Measurements from ENCODE around the gene SPATS2.

DNA sequence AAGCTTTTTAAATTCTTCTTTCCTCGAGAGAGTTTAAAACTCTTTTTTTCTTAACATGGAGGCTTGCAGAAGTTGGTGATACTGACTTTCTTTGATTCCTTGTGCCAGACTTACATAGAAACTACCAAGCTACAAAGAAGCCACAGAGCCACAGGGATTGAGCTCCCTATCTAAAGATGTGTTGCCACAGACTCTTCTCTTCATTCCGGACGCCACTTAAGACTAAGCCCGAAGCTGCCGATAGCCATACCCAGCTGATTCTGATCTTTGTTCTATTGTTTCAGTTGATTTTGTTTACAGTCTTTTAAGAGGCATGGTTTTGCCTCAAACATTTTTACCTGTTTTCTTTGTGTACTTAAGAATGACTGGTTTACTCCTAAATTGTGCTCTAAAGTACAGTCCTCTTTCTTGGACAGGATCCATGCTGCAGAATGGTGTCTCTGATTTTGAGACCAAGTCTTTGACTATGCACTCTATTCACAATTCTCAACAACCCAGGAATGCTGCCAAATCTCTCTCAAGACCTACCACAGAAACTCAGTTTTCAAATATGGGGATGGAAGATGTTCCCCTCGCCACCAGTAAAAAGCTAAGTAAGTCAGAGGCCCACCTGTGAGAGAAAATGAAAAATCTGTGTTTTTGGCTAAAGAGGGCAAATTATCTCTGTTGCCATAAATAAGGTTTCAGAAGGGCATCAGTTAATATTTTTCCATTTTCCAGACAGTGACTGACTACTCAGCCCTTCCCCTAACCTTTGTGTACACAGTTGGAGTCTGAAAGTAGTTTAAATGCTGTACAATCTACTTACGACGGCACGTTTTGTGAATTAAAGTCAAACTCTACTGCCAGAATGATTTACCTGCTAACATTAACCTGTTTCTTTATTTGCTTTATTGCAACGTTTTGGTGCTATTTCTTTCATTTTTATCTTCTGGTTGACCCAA, 129.4 kb downstream of the SPATS2 start:
- TF ChIP-seq CHD2 (IDR thresholded peaks at IDR 0.05; ENCODE audit: borderline replicate concordance, low read depth, low read length) (no peak), SREBF1 (IDR thresholded peaks at IDR 0.05; ENCODE audit: low read length) (no peak), MTA2 (IDR thresholded peaks at IDR 0.05; ENCODE audit: low read depth) (no peak), EZH2 (IDR thresholded peaks at IDR 0.05; ENCODE audit: borderline replicate concordance, control insufficient read depth, low read depth, low read length) (no peak), JUND (IDR thresholded peaks at IDR 0.05; ENCODE audit: low read depth, low read length) (no peak), EP300 (IDR thresholded peaks at IDR 0.05; ENCODE audit: borderline replicate concordance in 1 of 2, control insufficient read depth in 1 of 2, low read depth in 2 of 2, low read length in 2 of 2) (no peak), YBX1 (IDR thresholded peaks at IDR 0.05) (no peak), BCL11A (IDR thresholded peaks at IDR 0.05; ENCODE audit: low read depth, low read length) (no peak), POLR2A (IDR thresholded peaks at IDR 0.05; ENCODE audit: low read depth, low read length) (no peak), ZNF217 (IDR thresholded peaks at IDR 0.05) (no peak)
- TF ChIP-seq, protein P1, sequence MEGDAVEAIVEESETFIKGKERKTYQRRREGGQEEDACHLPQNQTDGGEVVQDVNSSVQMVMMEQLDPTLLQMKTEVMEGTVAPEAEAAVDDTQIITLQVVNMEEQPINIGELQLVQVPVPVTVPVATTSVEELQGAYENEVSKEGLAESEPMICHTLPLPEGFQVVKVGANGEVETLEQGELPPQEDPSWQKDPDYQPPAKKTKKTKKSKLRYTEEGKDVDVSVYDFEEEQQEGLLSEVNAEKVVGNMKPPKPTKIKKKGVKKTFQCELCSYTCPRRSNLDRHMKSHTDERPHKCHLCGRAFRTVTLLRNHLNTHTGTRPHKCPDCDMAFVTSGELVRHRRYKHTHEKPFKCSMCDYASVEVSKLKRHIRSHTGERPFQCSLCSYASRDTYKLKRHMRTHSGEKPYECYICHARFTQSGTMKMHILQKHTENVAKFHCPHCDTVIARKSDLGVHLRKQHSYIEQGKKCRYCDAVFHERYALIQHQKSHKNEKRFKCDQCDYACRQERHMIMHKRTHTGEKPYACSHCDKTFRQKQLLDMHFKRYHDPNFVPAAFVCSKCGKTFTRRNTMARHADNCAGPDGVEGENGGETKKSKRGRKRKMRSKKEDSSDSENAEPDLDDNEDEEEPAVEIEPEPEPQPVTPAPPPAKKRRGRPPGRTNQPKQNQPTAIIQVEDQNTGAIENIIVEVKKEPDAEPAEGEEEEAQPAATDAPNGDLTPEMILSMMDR (IDR thresholded peaks at IDR 0.05 in 2 of 3, conservative IDR thresholded peaks at IDR 0.05 in 1 of 3; ENCODE audit: control insufficient read depth in 2 of 3, extremely low read depth in 1 of 3, insufficient read depth in 1 of 3, low read depth in 3 of 3, low read length in 3 of 3) = no peak
- TF ChIP-seq, protein P2, sequence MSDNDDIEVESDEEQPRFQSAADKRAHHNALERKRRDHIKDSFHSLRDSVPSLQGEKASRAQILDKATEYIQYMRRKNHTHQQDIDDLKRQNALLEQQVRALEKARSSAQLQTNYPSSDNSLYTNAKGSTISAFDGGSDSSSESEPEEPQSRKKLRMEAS (IDR thresholded peaks at IDR 0.05; ENCODE audit: low read depth, low read length) = no peak
- TF ChIP-seq, protein P3, sequence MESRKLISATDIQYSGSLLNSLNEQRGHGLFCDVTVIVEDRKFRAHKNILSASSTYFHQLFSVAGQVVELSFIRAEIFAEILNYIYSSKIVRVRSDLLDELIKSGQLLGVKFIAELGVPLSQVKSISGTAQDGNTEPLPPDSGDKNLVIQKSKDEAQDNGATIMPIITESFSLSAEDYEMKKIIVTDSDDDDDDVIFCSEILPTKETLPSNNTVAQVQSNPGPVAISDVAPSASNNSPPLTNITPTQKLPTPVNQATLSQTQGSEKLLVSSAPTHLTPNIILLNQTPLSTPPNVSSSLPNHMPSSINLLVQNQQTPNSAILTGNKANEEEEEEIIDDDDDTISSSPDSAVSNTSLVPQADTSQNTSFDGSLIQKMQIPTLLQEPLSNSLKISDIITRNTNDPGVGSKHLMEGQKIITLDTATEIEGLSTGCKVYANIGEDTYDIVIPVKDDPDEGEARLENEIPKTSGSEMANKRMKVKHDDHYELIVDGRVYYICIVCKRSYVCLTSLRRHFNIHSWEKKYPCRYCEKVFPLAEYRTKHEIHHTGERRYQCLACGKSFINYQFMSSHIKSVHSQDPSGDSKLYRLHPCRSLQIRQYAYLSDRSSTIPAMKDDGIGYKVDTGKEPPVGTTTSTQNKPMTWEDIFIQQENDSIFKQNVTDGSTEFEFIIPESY (IDR thresholded peaks at IDR 0.05) = no peak
